Measurements from ENCODE around the gene THOC3.

- TF ChIP-seq, protein P1, sequence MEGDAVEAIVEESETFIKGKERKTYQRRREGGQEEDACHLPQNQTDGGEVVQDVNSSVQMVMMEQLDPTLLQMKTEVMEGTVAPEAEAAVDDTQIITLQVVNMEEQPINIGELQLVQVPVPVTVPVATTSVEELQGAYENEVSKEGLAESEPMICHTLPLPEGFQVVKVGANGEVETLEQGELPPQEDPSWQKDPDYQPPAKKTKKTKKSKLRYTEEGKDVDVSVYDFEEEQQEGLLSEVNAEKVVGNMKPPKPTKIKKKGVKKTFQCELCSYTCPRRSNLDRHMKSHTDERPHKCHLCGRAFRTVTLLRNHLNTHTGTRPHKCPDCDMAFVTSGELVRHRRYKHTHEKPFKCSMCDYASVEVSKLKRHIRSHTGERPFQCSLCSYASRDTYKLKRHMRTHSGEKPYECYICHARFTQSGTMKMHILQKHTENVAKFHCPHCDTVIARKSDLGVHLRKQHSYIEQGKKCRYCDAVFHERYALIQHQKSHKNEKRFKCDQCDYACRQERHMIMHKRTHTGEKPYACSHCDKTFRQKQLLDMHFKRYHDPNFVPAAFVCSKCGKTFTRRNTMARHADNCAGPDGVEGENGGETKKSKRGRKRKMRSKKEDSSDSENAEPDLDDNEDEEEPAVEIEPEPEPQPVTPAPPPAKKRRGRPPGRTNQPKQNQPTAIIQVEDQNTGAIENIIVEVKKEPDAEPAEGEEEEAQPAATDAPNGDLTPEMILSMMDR (IDR thresholded peaks at IDR 0.05; ENCODE audit: low read depth, low read length), result no peak
- TF ChIP-seq EZH2phosphoT487 (IDR thresholded peaks at IDR 0.05; ENCODE audit: low read depth), result no peak
Measured at GRCh38 chr5:175920231-175920811, 47.8 kb downstream of the THOC3 start.
